ENCODE data around the gene KCP.

The KCP gene

DNA sequence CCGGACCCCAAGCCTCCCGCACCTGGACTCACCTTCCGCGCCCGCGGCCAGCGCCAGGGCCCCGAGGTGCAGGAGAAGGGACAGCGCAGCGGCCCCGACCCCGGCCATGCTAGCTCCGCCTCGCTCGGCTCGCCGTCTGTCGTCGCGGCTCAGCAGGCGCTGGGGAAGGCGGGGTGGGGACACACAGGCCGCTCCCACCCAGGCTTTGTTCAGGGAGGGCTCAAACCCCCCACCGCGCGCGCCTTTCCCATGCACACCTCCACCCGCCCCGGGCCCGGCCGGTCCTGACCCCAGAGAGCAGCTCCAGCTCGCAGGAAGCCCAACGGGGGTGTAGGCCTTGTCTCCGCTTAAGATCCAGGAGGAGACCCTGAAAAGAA lies at the start of gene KCP:
Gene KCP (minus strand): TSS at position 141 of the 377 bp plus-strand sequence. CDS start 33 bp downstream, at position 108.
- Histone ChIP-seq H3K27me3 (peaks cover 90% of the 10 kb centered on the region), H3K27ac (no peak within 1 kb of the TSS), H3K4me3 (ENCODE audit: low read depth in 1 of 2, low read length in 1 of 2) (no peak within 1 kb of the TSS), H3K4me1 (ENCODE audit: control insufficient read depth in 1 of 2, insufficient read depth in 1 of 2, low read depth in 1 of 2, low read length in 1 of 2) (peaks cover 2 to 4% of the 10 kb centered on the region in 2 experiments), H3K36me3 (no peaks in the 10 kb centered on the region), H3K9me3 (no peaks in the 10 kb centered on the region)
- no peak for TF ChIP-seq CTCF (IDR thresholded peaks at IDR 0.05)

- Histone ChIP-seq H3K9me3 (no peaks in the 10 kb centered on the region), H3K27me3 (no peaks in the 10 kb centered on the region), H3K4me3 (ENCODE audit: low read depth in 1 of 2, low read length in 1 of 2) (no peak overlapping the region), H3K4me1 (ENCODE audit: control insufficient read depth in 1 of 2, insufficient read depth in 1 of 2, low read depth in 1 of 2, low read length in 1 of 2) (no peaks in the 10 kb centered on the region), H3K36me3 (peaks cover 91% of the 10 kb centered on the region), H3K27ac (no peak overlapping the region)
- TF ChIP-seq CTCF (IDR thresholded peaks at IDR 0.05) = no peak
Measured at GRCh38 chr7:128959296-128959695, 48.8 kb upstream of the KCP start.

GRCh38 chr7:128955981-128956380 lies 45.5 kb upstream of the KCP start:
- H3K36me3 ChIP-seq = peaks cover 96% of the 10 kb centered on the region
- H3K9me3 ChIP-seq = no peaks in the 10 kb centered on the region
- H3K4me1 ChIP-seq (ENCODE audit: control insufficient read depth in 1 of 2, insufficient read depth in 1 of 2, low read depth in 1 of 2, low read length in 1 of 2) = no peaks in the 10 kb centered on the region
- H3K27ac ChIP-seq = no peak overlapping the region
- H3K27me3 ChIP-seq = no peaks in the 10 kb centered on the region
- no peak for TF ChIP-seq CTCF (IDR thresholded peaks at IDR 0.05)
- no peak overlapping the region for H3K4me3 ChIP-seq (ENCODE audit: low read depth in 1 of 2, low read length in 1 of 2)

GRCh38 chr7:128954830-128955802 lies 44.6 kb upstream of the KCP start:
- TF ChIP-seq CTCF (IDR thresholded peaks at IDR 0.05) = no peak

GRCh38 chr7:128954150-128954549 lies 43.6 kb upstream of the KCP start:
- Histone ChIP-seq H3K36me3 (peaks cover 97% of the 10 kb centered on the region), H3K4me1 (ENCODE audit: control insufficient read depth in 1 of 2, insufficient read depth in 1 of 2, low read depth in 1 of 2, low read length in 1 of 2) (peaks cover 4 to 5% of the 10 kb centered on the region in 2 experiments), H3K27ac (no peak overlapping the region), H3K4me3 (ENCODE audit: low read depth in 1 of 2, low read length in 1 of 2) (no peak overlapping the region), H3K27me3 (no peaks in the 10 kb centered on the region), H3K9me3 (no peaks in the 10 kb centered on the region)
- TF ChIP-seq CTCF (IDR thresholded peaks at IDR 0.05) = no peak

More at GRCh38 chr7:128954830-128955802, 44.6 kb upstream of the KCP start:
- H3K4me3 ChIP-seq (ENCODE audit: low read depth in 1 of 2, low read length in 1 of 2) = no peak overlapping the region
- H3K36me3 ChIP-seq = peaks cover 97% of the 10 kb centered on the region
- no peaks in the 10 kb centered on the region for H3K4me1 ChIP-seq (ENCODE audit: control insufficient read depth in 1 of 2, insufficient read depth in 1 of 2, low read depth in 1 of 2, low read length in 1 of 2)
- H3K27me3 ChIP-seq = no peaks in the 10 kb centered on the region
- H3K27ac ChIP-seq = no peak overlapping the region
- no peaks in the 10 kb centered on the region for H3K9me3 ChIP-seq

All from neutrophil (primary cell).